Measurements from ENCODE around the gene RAB40C. TPM values are rescaled to one million over a fixed set of nuclear protein-coding genes. Genes with fewer than 3 reads are reported as not detected.

The RAB40C gene
- total and polyA plus RNA-seq, 9 of the 15 experiments (the other 6 are each of a cell fraction or from before 2014, with no cell fraction given): 0.17 to 23.4 (median 8.7) TPM

DNA sequence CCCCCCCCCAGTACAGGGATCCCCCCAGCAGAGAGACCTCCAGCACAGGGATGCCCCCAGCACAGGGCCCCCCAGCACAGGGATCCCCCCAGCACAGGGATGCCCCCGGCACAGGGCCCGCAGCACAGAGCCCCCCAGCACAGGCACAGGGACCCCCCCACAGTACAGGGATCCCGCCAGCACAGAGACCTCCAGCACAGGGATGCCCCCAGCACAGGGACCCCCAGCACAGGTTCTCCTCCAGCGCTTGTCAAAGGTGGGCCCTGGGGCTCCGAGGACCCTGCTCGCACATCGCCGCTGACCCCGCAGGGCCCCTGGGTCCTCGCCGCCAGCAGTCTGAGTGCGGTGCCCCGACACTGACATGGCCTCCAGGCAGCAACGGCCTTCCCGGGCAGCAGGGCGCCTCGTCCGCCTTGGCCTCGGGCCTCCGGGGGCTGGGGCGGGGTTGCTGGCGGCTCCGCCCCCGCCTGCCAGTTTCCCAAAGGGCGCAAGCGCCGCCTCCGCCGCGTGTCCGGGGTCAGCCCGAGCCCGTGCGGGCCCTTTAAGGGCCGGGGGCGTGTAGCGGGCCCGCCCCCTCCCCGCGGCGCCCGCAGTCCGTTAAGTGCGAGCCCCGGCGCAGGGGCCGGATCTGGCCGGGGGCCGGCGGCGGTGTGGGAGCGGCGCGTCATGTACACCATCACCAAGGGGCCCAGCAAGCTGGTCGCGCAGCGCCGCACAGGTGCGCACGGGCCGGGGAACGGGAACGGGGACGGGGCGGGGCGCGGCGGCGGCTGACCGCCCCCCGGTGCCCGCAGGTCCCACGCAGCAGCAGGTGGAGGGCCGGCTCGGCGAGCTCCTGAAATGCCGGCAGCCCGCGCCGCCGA lies 51.7 kb downstream of the RAB40C start, which contains the start of gene MCRIP2 (continued):
- TF ChIP-seq, protein P1, sequence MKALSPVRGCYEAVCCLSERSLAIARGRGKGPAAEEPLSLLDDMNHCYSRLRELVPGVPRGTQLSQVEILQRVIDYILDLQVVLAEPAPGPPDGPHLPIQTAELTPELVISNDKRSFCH (CRISPR knock-in tag; IDR thresholded peaks at IDR 0.05): no peak
- TF ChIP-seq, protein P1 (tag; IDR thresholded peaks at IDR 0.05): no peak
- TF ChIP-seq, protein P2, sequence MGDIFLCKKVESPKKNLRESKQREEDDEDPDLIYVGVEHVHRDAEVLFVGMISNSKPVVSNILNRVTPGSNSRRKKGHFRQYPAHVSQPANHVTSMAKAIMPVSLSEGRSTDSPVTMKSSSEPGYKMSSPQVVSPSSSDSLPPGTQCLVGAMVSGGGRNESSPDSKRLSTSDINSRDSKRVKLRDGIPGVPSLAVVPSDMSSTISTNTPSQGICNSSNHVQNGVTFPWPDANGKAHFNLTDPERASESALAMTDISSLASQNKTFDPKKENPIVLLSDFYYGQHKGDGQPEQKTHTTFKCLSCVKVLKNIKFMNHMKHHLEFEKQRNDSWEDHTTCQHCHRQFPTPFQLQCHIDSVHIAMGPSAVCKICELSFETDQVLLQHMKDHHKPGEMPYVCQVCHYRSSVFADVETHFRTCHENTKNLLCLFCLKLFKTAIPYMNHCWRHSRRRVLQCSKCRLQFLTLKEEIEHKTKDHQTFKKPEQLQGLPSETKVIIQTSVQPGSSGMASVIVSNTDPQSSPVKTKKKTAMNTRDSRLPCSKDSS (IDR thresholded peaks at IDR 0.05; ENCODE audit: low read depth, partially characterized antibody): no peak
- TF ChIP-seq BHLHE40 (IDR thresholded peaks at IDR 0.05; ENCODE audit: low read length): peak; percentile 76
- no peak for TF ChIP-seq CEBPB (tag; IDR thresholded peaks at IDR 0.05)
- TF ChIP-seq, protein P3, sequence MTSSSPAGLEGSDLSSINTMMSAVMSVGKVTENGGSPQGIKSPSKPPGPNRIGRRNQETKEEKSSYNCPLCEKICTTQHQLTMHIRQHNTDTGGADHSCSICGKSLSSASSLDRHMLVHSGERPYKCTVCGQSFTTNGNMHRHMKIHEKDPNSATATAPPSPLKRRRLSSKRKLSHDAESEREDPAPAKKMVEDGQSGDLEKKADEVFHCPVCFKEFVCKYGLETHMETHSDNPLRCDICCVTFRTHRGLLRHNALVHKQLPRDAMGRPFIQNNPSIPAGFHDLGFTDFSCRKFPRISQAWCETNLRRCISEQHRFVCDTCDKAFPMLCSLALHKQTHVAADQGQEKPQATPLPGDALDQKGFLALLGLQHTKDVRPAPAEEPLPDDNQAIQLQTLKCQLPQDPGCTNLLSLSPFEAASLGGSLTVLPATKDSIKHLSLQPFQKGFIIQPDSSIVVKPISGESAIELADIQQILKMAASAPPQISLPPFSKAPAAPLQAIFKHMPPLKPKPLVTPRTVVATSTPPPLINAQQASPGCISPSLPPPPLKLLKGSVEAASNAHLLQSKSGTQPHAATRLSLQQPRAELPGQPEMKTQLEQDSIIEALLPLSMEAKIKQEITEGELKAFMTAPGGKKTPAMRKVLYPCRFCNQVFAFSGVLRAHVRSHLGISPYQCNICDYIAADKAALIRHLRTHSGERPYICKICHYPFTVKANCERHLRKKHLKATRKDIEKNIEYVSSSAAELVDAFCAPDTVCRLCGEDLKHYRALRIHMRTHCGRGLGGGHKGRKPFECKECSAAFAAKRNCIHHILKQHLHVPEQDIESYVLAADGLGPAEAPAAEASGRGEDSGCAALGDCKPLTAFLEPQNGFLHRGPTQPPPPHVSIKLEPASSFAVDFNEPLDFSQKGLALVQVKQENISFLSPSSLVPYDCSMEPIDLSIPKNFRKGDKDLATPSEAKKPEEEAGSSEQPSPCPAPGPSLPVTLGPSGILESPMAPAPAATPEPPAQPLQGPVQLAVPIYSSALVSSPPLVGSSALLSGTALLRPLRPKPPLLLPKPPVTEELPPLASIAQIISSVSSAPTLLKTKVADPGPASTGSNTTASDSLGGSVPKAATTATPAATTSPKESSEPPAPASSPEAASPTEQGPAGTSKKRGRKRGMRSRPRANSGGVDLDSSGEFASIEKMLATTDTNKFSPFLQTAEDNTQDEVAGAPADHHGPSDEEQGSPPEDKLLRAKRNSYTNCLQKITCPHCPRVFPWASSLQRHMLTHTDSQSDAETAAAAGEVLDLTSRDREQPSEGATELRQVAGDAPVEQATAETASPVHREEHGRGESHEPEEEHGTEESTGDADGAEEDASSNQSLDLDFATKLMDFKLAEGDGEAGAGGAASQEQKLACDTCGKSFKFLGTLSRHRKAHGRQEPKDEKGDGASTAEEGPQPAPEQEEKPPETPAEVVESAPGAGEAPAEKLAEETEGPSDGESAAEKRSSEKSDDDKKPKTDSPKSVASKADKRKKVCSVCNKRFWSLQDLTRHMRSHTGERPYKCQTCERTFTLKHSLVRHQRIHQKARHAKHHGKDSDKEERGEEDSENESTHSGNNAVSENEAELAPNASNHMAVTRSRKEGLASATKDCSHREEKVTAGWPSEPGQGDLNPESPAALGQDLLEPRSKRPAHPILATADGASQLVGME (CRISPR knock-in tag; IDR thresholded peaks at IDR 0.05): no peak
- TF ChIP-seq ZKSCAN1 (IDR thresholded peaks at IDR 0.05; ENCODE audit: low read depth, low read length): no peak
- TF ChIP-seq, protein P4, sequence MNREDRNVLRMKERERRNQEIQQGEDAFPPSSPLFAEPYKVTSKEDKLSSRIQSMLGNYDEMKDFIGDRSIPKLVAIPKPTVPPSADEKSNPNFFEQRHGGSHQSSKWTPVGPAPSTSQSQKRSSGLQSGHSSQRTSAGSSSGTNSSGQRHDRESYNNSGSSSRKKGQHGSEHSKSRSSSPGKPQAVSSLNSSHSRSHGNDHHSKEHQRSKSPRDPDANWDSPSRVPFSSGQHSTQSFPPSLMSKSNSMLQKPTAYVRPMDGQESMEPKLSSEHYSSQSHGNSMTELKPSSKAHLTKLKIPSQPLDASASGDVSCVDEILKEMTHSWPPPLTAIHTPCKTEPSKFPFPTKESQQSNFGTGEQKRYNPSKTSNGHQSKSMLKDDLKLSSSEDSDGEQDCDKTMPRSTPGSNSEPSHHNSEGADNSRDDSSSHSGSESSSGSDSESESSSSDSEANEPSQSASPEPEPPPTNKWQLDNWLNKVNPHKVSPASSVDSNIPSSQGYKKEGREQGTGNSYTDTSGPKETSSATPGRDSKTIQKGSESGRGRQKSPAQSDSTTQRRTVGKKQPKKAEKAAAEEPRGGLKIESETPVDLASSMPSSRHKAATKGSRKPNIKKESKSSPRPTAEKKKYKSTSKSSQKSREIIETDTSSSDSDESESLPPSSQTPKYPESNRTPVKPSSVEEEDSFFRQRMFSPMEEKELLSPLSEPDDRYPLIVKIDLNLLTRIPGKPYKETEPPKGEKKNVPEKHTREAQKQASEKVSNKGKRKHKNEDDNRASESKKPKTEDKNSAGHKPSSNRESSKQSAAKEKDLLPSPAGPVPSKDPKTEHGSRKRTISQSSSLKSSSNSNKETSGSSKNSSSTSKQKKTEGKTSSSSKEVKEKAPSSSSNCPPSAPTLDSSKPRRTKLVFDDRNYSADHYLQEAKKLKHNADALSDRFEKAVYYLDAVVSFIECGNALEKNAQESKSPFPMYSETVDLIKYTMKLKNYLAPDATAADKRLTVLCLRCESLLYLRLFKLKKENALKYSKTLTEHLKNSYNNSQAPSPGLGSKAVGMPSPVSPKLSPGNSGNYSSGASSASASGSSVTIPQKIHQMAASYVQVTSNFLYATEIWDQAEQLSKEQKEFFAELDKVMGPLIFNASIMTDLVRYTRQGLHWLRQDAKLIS (CRISPR knock-in tag; IDR thresholded peaks at IDR 0.05): no peak
- TF ChIP-seq KDM2B (CRISPR knock-in tag; IDR thresholded peaks at IDR 0.05): no peak
- TF ChIP-seq TBL1XR1 (IDR thresholded peaks at IDR 0.05; ENCODE audit: low read length in 2 of 2): no peak
- no peak for TF ChIP-seq ESRRB (CRISPR knock-in tag; IDR thresholded peaks at IDR 0.05; ENCODE audit: borderline replicate concordance)
- TF ChIP-seq, protein P5, sequence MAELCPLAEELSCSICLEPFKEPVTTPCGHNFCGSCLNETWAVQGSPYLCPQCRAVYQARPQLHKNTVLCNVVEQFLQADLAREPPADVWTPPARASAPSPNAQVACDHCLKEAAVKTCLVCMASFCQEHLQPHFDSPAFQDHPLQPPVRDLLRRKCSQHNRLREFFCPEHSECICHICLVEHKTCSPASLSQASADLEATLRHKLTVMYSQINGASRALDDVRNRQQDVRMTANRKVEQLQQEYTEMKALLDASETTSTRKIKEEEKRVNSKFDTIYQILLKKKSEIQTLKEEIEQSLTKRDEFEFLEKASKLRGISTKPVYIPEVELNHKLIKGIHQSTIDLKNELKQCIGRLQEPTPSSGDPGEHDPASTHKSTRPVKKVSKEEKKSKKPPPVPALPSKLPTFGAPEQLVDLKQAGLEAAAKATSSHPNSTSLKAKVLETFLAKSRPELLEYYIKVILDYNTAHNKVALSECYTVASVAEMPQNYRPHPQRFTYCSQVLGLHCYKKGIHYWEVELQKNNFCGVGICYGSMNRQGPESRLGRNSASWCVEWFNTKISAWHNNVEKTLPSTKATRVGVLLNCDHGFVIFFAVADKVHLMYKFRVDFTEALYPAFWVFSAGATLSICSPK (IDR thresholded peaks at IDR 0.05; ENCODE audit: borderline replicate concordance): no peak
